Measurements from ENCODE around the gene ZNF189.

The ZNF189 gene

GRCh38 chr9:101449071-101449721 is 50.5 kb downstream of the ZNF189 start:
- peak; percentile 89 for DNase-seq (ENCODE audit: low read depth, low spot score)

GRCh38 chr9:101450931-101451330 is 52.3 kb downstream of the ZNF189 start:
- no peak for DNase-seq (ENCODE audit: low read depth, low spot score)

GRCh38 chr9:101451498-101451897 is 52.8 kb downstream of the ZNF189 start:
- DNase-seq (ENCODE audit: low read depth, low spot score): no peak

GRCh38 chr9:101453776-101454570 is 55.3 kb downstream of the ZNF189 start:
- no peak for DNase-seq (ENCODE audit: low read depth, low spot score)

GRCh38 chr9:101455656-101456240 is 57.1 kb downstream of the ZNF189 start:
- DNase-seq (ENCODE audit: low read depth, low spot score): no peak

GRCh38 chr9:101457003-101457402 is 58.4 kb downstream of the ZNF189 start:
- DNase-seq (ENCODE audit: low read depth, low spot score): peak; percentile 48

- peak; percentile 74 for DNase-seq (ENCODE audit: low read depth, low spot score)
Observed at GRCh38 chr9:101458963-101459631, 60.4 kb downstream of the ZNF189 start.
